Right forelimb (tissue), 1 donor: ENCODE results near the gene OVCA2.

ENCODE experiments used
- DNase-seq: peaks from one replicate; pipeline ENCODE4 v3.0.0-alpha.2; 2018

Gene OVCA2

DNA sequence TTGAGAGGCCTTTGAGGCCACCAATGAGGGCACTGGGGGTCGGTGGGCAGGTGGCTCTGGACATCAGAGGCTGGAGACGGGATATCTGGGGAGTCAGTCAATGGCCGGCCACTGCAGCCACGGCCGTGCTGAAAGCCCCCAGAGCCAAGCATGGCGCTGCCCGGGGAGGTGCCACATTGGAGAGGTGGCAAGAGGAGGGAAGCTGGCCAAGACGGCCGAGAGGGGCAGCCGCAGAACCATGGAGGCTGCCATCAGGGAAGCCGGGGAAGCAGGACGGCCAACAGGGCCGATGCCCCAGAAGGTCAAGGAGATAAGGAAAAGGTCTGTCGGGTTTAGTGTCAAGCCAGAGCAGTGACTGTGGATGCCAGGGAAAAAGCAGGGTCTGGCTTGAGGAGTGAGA lies 26.5 kb upstream of the OVCA2 start:
- no peak for DNase-seq

DNA sequence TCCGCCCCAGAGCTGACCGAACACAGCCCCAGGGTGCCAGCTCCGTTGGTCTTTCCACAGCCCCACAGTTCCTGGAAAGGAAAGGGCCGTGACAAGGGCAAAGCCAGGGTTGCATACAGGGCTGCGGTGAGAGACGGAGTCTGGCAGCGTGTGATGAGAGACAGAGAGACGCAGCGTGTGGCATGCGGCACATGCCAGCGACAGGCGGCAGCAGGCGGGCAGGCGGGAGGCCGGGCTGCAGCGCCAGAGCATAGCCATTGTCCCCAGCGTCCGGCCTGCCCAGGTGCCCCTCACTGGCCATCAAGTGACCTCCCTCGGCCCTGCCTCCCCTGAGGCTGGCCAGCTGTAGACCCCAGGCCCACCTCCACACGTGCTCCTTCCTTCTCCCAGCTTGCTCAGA lies 25.3 kb upstream of the OVCA2 start:
- DNase-seq, result no peak

DNA sequence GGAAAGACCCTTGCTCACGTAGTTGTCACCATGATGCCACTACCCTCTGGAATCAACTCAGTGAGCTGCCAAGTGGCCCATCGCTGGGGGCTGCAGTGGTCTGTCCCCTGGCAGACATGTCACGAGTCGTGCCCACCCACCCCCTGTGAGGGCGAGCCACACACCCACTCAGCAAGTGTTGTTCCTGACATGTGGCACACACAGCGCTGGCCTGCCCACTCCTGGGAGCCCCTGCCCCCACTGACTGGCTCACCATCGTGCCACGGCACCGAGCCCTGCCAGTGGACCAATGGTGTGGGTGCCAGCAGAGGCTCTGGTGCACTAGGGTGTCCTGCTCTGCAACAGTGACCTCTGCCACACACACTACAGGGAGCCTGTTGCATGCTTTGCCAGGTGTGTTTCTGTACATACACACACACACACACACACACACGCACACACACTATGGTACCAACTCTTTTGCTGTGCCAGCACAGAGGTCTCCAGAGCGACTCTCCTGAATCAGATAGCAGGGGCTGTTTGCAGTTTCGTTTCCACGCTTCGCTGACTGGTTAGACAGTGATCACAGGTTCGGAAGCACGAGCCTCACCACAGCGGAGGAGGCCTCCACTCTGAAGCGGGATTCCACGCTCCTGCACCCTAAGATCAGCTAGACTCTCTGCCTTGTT lies 24.4 kb upstream of the OVCA2 start:
- no peak for DNase-seq

DNA sequence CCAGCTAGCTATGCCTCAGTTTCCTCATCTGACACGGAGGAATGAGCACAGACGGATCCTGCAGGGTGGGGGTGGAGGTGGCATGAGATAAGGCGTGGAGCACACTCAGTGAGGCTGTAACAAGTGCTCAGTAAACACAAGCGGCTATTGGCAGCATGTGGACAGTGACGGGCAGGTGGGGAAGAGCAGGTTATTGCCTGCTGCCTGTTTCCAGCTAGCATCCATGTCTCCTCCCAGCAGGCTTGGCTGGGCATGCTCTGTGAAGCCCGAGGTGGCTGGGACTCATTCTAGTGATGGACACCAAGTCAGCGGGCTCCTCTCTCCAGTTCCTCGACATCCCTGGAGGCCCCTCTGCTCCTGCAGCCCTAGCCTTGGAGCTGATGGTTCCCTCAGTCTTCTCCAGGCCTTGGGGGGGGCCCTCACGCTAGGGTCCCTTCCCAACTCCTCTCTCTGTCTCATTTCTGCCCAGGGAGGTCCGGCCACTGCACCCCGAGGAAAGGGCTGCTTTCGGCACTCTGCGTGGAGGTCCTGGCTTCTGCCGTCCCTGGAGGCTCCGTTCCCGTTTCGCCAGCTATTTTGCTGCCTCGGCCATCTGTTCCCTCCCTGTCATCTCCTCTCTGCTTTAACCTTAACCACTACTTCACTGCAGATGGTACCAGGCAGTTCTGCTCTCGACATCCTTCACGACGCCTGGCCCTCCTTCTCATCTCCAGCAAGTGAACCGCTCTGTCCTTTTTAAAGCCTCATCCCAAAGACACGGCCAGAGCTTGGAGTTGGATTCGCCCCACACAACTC lies 22.9 kb upstream of the OVCA2 start:
- DNase-seq, result no peak

DNA sequence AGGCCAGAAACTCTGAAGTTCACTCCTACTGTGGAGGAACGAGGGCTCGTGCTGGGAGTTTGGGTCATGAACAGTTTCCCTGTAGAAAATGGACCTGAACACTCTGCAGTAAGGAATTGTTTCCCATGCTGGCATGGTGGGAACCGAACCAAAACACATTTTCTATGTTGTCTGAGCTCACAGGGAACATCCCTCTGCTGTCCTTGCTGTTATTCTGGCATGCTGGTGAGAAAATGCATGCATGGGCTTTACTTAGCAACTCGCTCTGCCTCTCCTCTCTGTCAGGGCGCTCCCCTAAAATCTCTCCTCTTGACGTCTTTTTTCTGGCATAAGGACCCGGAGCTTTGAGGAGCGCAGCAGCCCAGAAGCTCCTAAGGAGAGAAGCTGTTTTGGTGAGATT lies 22.1 kb upstream of the OVCA2 start:
- DNase-seq, result no peak

DNA sequence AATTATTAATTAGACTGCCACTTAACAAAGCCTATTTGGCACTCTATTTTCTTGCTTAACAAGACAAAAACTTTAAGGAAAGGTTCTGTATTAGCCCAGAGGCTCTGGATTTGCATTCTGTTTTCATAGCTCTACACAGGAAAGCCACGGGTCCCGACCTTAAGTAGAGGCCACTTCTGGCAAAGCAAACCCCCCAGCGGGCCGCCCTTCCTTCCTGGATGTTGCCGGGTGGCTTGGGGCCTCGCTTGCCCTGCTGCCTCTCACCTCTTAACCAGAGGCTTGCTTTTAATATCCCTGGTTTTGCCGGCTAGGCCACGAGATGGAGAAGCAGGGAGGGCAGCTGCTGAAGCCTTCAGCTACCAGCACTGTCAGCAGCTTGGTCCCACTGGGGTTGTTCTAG lies 21.1 kb upstream of the OVCA2 start:
- no peak for DNase-seq

DNA sequence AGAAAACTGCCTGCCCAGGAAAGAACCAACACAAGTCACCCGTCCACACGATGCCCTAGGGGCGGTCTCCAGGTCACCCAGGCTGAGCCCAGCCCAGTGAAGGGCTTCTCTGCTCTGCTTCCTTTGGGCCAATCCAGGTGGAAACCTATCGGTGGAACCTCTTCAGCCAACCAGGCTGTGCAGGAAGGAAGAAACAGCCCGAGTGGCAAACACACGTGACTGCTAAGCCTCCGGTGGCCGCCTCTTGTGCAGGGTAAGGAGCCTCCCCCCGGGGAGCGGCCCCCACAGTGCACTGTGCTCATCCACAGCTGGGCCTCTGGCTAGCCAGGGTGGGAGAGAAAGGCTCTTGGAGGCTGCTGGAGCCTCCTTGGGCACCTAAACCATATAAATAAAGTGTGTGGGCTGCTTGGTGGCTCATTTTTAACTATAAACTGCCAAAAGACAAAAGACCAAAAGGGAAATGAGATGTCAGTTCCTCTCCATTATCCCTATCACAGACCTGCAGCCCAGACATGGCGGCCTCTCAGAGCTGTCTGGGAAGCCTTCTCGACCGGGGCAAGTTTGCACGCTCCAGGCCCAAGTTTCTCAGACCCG lies 19.1 kb upstream of the OVCA2 start:
- no peak for DNase-seq

DNA sequence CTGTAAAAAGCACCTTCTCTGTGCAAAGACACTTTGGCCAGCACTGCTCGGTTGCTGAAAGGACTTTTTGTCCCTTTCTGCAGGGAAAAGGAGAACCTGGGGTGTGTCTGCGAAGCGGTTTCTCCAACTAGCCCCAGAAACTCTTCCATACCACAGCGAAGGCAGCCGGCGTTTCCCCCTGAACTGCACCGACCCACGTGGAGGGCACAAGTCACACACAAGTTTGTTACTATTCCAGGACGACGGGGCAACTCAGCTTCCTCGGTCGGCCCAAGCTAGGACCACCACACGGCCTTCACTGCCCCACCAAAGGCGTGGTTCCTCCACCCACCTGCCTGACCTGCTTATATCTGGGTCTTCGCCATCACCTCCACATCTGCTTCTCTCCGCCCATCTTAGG lies 18.6 kb upstream of the OVCA2 start:
- no peak for DNase-seq

DNA sequence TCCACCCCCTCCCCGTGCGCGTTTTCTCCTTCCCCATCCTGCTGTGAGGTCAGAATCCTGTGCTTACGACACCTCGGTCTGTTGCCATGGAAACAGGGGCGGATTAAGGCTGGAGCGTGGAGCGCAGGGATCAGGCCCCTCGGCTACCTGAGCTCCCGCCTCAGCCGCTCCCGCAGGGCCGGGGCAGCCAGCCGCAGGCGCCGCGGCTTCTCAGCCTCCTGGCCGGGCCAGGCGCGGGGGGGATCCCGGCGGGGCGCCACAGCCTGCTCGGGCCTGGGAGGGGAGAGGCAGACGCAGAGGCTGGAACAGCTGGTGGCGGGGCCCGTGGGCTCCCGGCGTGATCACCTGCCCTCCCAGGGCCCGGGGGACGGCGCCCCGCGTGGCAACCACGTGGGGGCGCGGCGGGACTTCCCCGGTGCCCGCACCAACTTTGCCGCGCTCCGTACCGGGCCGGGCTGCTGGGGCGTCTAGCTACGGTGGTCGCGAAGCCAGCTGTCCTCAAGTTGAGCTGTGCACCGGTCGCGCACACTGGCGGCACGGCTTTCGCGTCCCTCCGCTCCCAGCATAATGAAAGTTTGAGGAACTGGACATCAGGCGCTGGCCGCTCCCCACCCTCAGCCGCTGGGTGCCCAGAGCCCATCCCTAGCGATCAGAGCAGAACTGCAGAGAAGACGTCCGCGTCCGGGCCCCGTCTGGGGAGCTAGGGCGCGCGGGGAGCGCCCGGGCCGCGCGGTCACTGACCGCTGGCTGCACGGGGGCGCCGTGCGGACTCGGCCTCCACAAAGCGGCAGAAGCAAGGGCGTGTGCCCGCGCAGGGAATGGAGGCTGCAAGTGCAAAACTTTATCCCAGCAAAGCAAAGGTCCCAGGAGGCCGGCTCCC lies 17.9 kb upstream of the OVCA2 start:
- DNase-seq, result peak; percentile 69

DNA sequence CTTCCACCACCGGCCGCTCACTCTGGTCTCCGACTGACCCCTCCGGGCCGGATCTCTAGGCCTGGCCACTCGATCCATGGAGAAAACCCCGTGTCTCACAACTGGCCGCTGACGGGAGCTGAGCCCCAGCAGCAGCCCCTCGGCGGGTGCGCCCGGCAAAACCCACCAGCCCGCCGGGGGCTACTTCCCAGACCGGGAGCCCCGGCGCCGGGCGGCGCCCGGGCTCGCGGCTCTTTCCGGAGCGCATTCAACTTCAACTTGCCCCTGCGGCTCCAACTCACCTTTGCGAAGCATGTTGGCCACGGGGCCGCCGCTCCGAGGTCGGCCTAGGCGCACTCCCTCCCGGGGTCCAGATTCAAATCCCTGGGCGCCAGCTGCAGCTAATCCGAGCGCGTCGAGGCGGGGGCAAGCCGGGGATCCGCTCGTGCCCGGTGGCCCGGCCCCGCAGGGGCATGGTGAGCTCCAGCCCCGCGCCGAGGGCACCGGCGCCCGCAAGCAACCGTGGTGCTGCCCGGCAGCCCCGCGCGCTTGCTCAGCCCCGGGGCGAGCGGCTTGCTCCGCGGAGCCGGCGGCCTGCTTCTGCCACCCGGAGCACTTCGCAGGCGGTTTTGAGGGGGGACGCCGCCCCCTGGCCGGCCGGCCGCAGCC lies 17.1 kb upstream of the OVCA2 start:
- DNase-seq, result no peak

DNA sequence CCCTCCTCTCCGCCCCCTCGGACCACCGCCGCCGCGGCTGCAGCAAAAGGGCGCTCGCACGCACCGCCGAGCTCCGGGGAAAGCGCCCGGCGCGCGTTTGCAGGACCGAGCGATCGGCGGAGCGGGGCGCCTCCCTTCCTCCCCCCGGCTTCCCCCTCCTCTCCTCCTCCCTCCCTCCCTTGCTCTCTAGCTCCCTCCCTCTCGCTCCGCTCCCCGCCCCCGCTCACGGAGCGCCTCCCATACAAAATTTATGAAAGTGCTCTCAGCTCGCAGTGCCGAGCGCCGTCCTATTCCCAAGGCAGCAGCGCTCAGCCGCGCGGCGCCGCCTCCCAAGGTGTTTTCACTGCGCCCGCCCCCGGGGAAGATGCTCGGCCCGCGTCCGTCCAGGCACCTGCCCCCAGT lies 16.6 kb upstream of the OVCA2 start, which contains the start of gene RTN4RL1:
Gene RTN4RL1, minus strand, starts transcription at position 115 of the 402 bp plus-strand sequence. CDS start 469 bp downstream, outside the sequence.
- peak; percentile 74 for DNase-seq

DNA sequence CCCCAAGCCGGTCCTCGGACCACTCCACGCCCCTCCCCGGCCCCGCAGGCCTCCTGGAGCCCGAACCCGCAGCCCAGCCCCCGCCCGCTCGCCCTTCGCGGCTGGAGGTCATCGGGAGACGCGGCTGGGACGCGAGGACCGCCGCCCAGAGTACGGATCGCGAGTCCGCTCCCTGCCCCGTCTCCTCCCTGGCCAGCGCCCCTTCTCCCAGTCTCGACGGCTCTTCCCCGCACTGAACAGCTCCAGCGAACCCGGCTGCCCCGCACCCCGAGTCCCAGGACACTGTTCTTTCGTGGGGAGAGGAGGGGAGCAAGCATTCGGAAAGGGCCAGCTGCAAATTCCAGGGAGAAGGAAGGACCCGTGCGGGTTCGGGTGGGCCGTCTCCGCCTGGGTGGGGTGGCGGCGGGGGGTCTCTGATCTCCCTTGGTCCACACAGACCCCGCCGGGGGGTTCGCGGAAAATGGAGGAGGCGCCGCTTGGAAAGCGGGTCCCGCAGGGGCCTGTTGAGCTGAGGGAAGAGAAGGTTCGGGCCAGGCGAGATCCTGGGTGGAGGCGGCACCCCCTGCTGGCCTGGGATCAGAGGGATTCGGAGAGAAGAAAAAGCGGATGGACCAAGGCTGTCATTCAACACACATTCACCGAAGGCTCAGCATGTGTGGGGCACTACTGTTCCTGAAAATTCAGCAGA lies 16.1 kb upstream of the OVCA2 start:
- peak; percentile 78 for DNase-seq

DNA sequence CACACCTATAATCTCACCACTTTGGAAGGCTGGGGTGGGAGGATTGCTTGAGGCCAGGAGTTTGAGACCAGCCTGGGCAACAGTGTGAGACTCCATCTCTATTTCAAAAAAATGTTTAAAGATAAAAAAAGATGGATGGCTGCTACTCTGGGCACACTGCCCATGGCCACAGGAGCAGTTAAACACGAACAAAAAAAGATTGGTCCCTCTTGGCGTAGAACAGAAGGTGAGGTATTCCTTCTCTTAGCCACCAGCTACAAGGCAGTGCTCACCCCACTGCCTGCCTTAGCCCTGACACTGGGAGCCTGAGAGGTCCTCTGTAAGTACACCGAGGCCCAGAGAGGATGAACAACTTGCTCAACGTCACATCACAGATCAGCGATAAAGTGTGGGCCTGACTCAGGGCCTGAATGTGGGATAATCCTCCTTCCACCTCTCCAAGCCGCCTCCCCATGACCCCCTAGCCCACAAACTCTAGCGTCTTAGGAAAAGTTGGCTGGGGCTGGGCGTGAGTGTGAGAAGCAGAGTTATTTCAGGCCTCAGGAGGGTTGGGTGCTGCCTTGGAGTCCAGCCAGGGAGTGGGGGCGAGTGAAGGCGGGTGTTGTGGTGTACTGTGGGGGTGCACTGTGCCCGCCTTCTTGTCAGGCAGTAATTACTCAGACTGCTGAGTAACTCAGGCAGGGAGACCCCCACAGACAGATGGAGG lies 14.1 kb upstream of the OVCA2 start:
- no peak for DNase-seq

DNA sequence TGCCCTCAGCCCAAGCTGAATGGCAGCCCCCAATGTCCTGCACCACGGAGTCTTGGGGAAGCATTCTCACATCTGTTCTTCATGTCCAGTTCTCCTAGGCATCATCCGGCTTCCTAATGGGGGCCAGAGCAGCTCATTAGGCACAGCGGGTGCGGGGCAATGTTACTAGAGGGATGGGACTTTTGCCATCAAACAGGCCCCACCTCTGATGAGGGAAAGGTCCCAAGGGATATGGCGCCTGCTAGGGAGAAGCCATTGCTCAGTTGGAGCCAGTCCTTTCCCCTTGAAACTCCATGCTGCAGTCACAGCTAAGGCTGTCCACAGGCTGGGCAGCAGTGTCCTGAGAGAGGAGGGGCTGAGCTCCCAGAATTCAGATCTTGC lies 13.6 kb upstream of the OVCA2 start:
- DNase-seq, result no peak

DNA sequence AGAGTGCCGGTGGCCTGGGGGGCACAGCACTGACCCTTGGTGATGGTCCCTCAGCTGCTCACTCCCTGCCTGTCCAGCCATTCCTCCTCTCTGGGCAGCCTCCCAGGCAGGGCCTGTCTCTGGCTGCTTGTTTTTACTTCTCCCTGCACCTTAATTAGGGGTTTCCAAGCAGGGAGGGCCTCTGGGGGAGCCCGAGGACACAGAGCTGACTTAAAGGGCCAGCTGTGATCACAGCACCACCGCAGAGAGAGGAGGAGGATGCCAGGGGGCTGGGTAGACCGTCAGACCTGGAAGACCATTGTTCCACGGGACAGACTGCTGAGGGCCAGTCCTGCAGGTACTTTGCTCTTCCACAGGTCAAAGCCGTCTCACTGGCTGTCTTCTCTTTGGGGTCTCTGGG lies 13.1 kb upstream of the OVCA2 start:
- no peak for DNase-seq

DNA sequence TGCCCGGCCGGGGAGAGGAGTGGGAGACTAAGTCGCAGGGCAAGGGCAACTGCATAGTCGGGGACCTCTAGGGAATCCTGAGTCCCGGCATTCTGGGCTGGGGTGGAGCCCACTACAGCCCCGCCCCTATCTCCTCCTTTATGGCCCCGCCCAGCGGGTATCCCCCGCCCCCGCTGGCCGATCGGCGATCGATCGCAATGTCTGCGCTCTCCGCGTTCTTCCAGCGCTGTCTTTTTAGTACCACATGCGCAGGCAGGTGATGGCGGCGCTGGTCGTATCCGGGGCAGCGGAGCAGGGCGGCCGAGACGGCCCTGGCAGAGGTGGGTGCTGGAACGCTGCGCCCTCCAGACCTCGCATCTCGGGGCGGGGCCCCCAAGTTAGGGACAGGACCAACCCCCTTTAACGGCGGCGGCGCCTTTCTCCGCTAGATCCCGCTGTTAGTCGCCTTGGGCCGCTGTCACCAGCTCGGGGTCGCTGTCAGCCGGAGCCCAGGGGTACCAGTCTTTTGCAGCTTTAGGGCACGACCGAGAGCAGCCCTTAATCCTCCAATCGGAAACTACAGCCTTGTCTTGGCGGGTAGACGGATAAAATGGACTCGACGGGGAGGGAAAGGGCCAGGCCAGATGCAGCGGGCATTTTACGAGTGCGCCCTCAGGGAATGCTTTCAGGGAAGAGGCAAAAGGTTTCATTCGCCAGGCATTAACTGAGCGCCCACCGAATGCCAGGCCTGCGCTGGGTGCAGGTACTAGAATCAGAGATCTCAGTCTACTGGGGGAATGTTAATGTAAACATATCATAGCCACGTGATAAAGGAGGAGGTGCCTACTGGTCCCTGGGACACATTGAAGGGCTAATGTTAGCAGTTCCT lies 11.7 kb upstream of the OVCA2 start, which contains the start of gene DPH1:
Gene DPH1, plus strand, starts transcription at position 243 of the 868 bp plus-strand sequence. Its CDS starts 17 bp downstream, at position 260.
- DNase-seq, result peak; percentile 91

DNA sequence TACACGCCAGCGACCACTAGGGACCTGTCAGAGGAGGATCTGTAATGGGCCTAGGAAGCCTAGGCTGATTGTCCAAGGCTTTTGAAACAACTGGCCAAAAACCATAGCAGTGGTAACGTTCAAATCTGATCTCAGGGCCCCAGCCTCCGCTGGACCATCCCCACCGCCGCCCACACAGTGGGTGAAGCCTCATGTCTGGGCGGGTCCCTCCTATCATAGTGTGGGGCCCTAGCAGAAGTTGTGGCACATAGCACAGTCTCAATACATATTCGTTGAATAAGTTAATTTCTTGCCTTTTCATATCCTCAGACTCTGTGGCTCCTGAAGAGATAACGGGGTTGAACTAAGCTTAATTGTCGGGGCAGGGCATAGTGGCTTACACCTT lies 11.1 kb upstream of the OVCA2 start:
- no peak for DNase-seq

DNA sequence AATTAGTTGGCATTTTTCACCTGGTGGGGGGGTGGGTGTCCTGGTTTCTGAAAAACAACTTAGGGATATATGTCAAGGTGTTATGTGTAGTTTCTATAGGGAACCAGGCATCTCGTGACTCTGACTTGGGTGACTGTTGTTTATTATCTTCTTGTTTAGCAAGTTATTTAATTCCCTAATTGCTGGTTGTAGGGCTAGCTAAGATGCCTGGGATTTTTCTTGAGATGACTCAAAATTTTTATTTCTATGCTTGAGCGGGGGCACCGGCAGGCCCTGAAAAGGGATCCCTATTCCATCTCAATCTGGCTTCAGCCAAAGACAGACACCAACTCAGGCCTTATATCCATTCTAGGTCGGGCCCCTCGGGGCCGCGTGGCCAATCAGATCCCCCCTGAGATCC lies 8.7 kb upstream of the OVCA2 start:
- DNase-seq, result no peak

DNA sequence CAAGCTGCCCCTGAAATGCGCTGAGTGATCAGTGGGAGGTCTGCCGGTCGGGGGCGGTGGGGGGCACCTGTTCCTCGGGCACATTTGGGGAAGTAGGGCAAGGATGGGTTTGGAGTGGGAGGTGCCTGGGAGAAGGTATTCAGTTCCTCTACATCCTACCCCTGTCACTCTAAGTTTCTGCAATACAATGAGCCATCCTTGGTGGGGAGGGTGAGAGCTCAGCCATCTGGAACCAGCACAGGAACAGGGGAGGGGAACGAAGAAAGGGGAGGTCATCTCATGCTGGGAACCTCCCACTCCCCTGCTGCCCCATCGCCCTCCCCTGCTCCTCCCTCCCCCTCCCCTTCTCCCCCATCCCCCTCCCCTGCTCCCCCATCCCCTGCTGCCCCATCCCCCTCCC lies 7.7 kb upstream of the OVCA2 start:
- DNase-seq, result no peak
